Measurements from ENCODE around the gene AK9.
A peak's percentile ranks its signal among the peaks of the same experiment; 100 is the strongest.

The AK9 gene

DNA sequence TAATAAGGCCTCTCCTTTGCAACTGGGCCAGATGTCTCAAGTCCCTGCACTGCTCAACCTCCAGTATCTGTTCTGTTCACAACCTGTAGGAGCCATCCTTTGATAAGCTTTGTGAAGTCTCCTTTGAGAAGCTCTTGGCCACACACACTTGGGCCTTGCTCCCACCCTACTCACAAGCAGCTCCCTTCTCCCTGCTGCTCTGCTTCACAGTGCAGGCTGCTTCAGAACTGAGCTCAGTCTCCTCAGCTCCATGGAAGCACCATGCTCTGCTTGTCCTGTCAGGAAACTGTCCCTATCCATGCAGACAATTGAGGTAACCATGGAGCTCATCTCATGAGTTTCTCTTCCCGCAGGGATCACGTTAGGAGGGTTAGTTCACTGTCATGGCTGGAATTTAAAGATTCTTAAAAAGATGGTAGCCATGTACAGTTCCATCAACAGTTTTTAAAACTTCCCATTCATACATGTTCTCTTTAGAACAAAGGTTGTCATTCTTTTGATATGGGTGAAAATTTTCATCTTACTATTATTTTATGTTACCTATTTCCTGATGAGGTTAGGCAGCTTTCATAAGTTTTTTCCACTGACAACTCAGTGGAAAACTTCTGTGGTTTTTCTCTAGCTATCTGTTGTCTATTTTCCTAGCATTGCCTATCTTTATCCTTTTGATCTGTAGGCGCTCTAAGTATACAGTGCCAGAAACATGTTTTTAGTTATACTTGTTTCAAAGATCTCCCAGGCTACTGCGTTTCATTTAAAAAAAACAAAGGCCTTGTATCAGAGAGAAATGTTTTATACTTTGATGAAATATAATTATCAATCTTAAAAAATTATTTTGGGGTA, 62.6 kb downstream of the AK9 start:
- DNase-seq (ENCODE audit: low read depth) = no peak
- no peak for TF ChIP-seq CTCF (conservative IDR thresholded peaks at IDR 0.05; ENCODE audit: low read length)
- H3K4me3 ChIP-seq (ENCODE audit: low read length) = no peak overlapping the region

DNA sequence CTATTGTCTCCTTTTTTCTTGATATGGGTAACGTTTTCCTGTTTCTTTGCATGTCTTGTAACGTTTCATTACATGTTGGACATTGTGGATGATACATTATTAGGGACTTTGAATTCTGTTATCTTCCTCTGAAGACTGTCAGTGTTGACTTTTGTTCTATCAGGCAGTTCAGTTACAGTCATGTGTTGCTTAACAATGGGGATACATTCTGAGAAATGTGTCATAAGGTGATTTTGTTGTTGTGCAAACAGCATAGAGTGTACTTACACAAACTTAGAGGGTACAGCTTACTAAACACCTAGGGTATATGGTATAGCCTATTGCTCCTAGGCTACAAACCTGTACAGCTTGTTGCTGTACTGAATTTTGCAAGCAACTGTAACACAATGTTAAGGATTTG, 64.7 kb downstream of the AK9 start:
- no peak overlapping the region for H3K4me3 ChIP-seq (ENCODE audit: low read length)

DNA sequence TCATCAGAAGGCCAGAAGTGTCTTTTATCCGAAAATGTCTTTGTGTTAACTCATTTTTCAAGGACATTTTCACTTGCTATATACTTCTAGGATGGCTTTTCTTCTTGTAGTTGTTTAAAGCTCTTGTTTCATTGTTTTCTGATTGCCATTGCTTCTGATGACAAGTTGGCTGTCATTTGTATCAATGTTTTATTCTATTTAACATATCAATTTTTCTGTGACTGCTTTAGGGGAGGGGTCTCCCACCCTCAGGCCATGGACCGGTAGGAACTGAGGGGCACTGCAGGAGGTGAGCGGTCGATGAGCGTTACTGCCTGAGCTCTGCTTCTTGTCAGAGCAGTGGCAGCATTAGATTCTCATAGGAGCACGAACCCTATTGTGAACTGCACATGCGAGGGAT, 65.8 kb downstream of the AK9 start:
- TF ChIP-seq CTCF (conservative IDR thresholded peaks at IDR 0.05; ENCODE audit: low read length) = no peak
- no peak for DNase-seq (ENCODE audit: low read depth)

More for the DNA sequence above, 64.7 kb downstream of the AK9 start:
- DNase-seq (ENCODE audit: low read depth) = no peak
- no peak for TF ChIP-seq CTCF (conservative IDR thresholded peaks at IDR 0.05; ENCODE audit: low read length)

GRCh38 chr6:109623288-109623687, 67.7 kb downstream of the AK9 start:
- no peak for TF ChIP-seq CTCF (conservative IDR thresholded peaks at IDR 0.05; ENCODE audit: low read length)
- no peak overlapping the region for H3K4me3 ChIP-seq (ENCODE audit: low read length)
- DNase-seq (ENCODE audit: low read depth) = no peak

More for the DNA sequence above, 65.8 kb downstream of the AK9 start:
- H3K4me3 ChIP-seq (ENCODE audit: low read length) = no peak overlapping the region

- H3K4me3 ChIP-seq (ENCODE audit: low read length) = no peak overlapping the region
- no peak for DNase-seq (ENCODE audit: low read depth)
- TF ChIP-seq CTCF (conservative IDR thresholded peaks at IDR 0.05; ENCODE audit: low read length) = no peak
Observed at GRCh38 chr6:109612268-109612667, 78.7 kb downstream of the AK9 start.

GRCh38 chr6:109611502-109611901, 79.5 kb downstream of the AK9 start:
- no peak for DNase-seq (ENCODE audit: low read depth)
- no peak for TF ChIP-seq CTCF (conservative IDR thresholded peaks at IDR 0.05; ENCODE audit: low read length)

DNA sequence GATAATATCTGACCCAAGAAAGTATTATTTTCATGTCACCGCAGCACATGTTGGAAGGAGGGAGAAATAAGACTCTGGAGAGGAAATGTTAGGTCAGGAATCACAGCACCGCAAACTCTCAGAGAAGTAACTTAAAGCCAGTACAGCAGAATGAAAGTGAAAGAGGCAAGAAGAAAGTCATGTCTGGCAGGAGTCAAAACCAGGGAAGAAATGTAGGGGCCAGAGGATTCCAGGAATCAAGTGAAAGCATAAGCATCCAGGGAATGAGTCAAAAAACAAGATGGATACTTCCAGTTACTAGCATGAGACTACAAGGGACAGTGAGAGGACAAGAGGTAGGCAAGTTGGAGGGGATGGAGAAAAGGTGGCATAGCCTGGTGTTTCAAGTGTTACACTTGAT, 80.4 kb downstream of the AK9 start:
- H3K4me3 ChIP-seq (ENCODE audit: low read length) = no peak overlapping the region
- DNase-seq (ENCODE audit: low read depth) = peak; percentile 0
- TF ChIP-seq CTCF (conservative IDR thresholded peaks at IDR 0.05; ENCODE audit: low read length) = no peak

More at GRCh38 chr6:109611502-109611901, 79.5 kb downstream of the AK9 start:
- no peak overlapping the region for H3K4me3 ChIP-seq (ENCODE audit: low read length)
